ENCODE results near the gene KLF3. TPM values are rescaled to one million over a fixed set of nuclear protein-coding genes. Genes with fewer than 3 reads are reported as not detected.

Gene KLF3
- total and polyA plus RNA-seq, 2 of the 4 experiments (the other 2 are of a cell fraction) = 8.2 to 12.6 TPM

DNA sequence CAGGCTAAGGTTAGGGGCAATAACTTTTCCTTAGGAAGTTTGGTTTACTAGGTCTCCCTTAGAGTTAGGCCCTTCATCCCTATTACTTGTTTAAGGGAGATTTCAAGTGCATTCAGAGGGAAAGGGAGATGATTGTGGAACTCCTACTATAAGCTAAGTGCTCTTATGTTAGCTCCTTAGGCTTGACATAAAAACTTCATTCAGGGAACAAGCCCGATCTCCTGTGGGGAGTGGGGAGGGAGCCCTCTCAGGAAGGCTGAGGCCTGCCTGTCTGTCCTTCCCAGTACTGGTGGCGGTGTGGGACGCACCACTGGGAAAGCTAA is 8.0 kb downstream of the KLF3 start:
- H3K4ac ChIP-seq (ENCODE audit: low read depth, low read length) = 0 out of 2 replicates have a peak overlapping the region, but pooled peaks have one; percentile 10
- no peak for DNase-seq
- peak overlapping the region; percentile 56; the same call in 1 of the 2 replicates for H3K23ac ChIP-seq (ENCODE audit: low read depth, low read length)
- no peak overlapping the region for H4K91ac ChIP-seq (ENCODE audit: insufficient read depth, low read depth, low read length)
- intact Hi-C loops (cut with micrococcal nuclease) (no loop called here), in situ Hi-C loops (cut with MboI; ENCODE audit: low sequenced_read_pairs) (loop anchor here (5.0 kb wide), 3 partner anchors 355 to 595 kb away; no protein-coding TSS in a partner anchor), dilution Hi-C loops (cut with HindIII; ENCODE audit: low sequenced_read_pairs, unreplicated experiment) (no loop called here)
- H3K4me3 ChIP-seq (ENCODE audit: insufficient read depth, low read depth, low read length) = no peak overlapping the region
- H2BK5ac ChIP-seq (ENCODE audit: low read depth, low read length, poor library complexity, severe bottlenecking) = no peak overlapping the region
- POLR2A ChIA-PET (ENCODE audit: unreplicated experiment) = no interaction called here
- H4K20me1 ChIP-seq (ENCODE audit: insufficient read depth, low read length) = peaks cover 76% of the 10 kb centered on the region
- no peak overlapping the region for H4K8ac ChIP-seq (ENCODE audit: low read depth in 2 of 2, low read length in 2 of 2)
- no peaks in the 10 kb centered on the region for H3K27me3 ChIP-seq (ENCODE audit: control insufficient read depth, insufficient read depth, low read length)
- H2BK15ac ChIP-seq (ENCODE audit: low read depth, low read length) = no peak overlapping the region
- no peak overlapping the region for H3K56ac ChIP-seq (ENCODE audit: extremely low read depth, insufficient read depth, low read length)
- no peak overlapping the region for H2AK9ac ChIP-seq (replicated peaks; ENCODE audit: low read depth, low read length, poor library complexity)
- H2AK5ac ChIP-seq (ENCODE audit: low read depth, low read length) = 0 out of 2 replicates have a peak overlapping the region, but pooled peaks have one; percentile 3
- H3K79me1 ChIP-seq (ENCODE audit: low read depth in 1 of 2, low read length in 2 of 2) = peaks cover 30 to 63% of the 10 kb centered on the region in 2 experiments
- no peak overlapping the region for H3K9ac ChIP-seq (ENCODE audit: low read depth, low read length)
- peak overlapping the region; percentile 69; the same call in 1 of the 2 replicates for H3K14ac ChIP-seq (replicated peaks; ENCODE audit: low read depth, low read length)
- no peak overlapping the region for H2BK120ac ChIP-seq (ENCODE audit: low read depth, low read length)
- no TSS peak for BruUV-seq (replicated peaks)
- H2AFZ ChIP-seq (replicated peaks; ENCODE audit: low read length, poor library complexity) = no peak overlapping the region
- no peak overlapping the region for H3K27ac ChIP-seq (ENCODE audit: insufficient read depth, low read length)
- no peak overlapping the region; the same call in 1 of the 2 replicates for H3K4me2 ChIP-seq (ENCODE audit: low read depth, low read length)
- WGBS, 2 experiments (ENCODE audit: extremely low coverage in 2 of 2, insufficient read length in 1 of 2) = 75% methylated on average over 2 of the region's 3 CpGs; no CpG with 5 or more reads in 1 of the 2 experiments
- CTCF ChIA-PET = no interaction called here
- TF ChIP-seq, protein P1, sequence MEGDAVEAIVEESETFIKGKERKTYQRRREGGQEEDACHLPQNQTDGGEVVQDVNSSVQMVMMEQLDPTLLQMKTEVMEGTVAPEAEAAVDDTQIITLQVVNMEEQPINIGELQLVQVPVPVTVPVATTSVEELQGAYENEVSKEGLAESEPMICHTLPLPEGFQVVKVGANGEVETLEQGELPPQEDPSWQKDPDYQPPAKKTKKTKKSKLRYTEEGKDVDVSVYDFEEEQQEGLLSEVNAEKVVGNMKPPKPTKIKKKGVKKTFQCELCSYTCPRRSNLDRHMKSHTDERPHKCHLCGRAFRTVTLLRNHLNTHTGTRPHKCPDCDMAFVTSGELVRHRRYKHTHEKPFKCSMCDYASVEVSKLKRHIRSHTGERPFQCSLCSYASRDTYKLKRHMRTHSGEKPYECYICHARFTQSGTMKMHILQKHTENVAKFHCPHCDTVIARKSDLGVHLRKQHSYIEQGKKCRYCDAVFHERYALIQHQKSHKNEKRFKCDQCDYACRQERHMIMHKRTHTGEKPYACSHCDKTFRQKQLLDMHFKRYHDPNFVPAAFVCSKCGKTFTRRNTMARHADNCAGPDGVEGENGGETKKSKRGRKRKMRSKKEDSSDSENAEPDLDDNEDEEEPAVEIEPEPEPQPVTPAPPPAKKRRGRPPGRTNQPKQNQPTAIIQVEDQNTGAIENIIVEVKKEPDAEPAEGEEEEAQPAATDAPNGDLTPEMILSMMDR (conservative IDR thresholded peaks at IDR 0.05; ENCODE audit: low read depth, low read length) = no peak
- no peak for TF ChIP-seq BHLHE40 (IDR thresholded peaks at IDR 0.05; ENCODE audit: low read depth, low read length)
- no peak overlapping the region for H2BK20ac ChIP-seq (ENCODE audit: low read depth, low read length)
- peaks cover 40% of the 10 kb centered on the region for H3K4me1 ChIP-seq (ENCODE audit: control insufficient read depth, insufficient read depth, low read length)
- H3K9me3 ChIP-seq (ENCODE audit: control insufficient read depth, insufficient read depth, low read length) = no peaks in the 10 kb centered on the region
- H3K9me1 ChIP-seq (ENCODE audit: insufficient read depth, low read length) = peaks cover 28% of the 10 kb centered on the region
- no peak overlapping the region for H4K5ac ChIP-seq (ENCODE audit: low read depth, low read length)
- H3K36me3 ChIP-seq (ENCODE audit: control insufficient read depth, insufficient read depth, low read length) = no peaks in the 10 kb centered on the region; the same call in 1 of the 2 replicates
- no peak overlapping the region for H3K18ac ChIP-seq (ENCODE audit: low read depth, low read length)
- no peak for ATAC-seq (ENCODE audit: low read depth)
